Spinal cord (tissue), 10 donors: ENCODE measurements around the gene VCAM1. TPM values are rescaled to one million over a fixed set of nuclear protein-coding genes. Genes with fewer than 3 reads are reported as not detected.
"Not testable (repeated sequence)": the region's sequence is repeated elsewhere in the genome, so short reads cannot be mapped to it uniquely, and the experiment has no call there.

ENCODE experiments used
- DNase-seq, 6 donors: peaks; one replicate each; pipeline versions ENCODE4 v3.0.0 to v3.0.0-alpha.2; 2013 to 2015; ENCODE audit warnings: low spot score in 6 of 6, low read depth in 4 of 6
- H3K27ac ChIP-seq: one replicate; pipeline ENCODE4 v1.5.1; 2013; ENCODE audit warnings: low read depth, low read length, control low read depth
- H3K27me3 ChIP-seq: one replicate; pipeline ENCODE4 v1.6.1; 2013; ENCODE audit warnings: low read length; ENCODE audit not compliant: control insufficient read depth, insufficient read depth
- H3K36me3 ChIP-seq: one replicate; pipeline ENCODE4 v1.6.1; 2013; ENCODE audit warnings: low read length; ENCODE audit not compliant: control insufficient read depth, insufficient read depth
- H3K4me1 ChIP-seq: one replicate; pipeline ENCODE4 v1.6.1; 2013; ENCODE audit warnings: low read length; ENCODE audit not compliant: control insufficient read depth, insufficient read depth
- H3K4me3 ChIP-seq: one replicate; pipeline ENCODE4 v1.5.1; 2013; ENCODE audit warnings: low read depth, low read length, control low read depth
- H3K9me3 ChIP-seq: one replicate; pipeline ENCODE4 v1.6.1; 2013; ENCODE audit warnings: low read length; ENCODE audit not compliant: control insufficient read depth, insufficient read depth
- WGBS: methylation state at CpG from one replicate; pipeline ENCODE4 v1.1.5; 2013; ENCODE audit warnings: missing lambda C conversion rate; ENCODE audit not compliant: insufficient coverage; 5-methylcytosine and 5-hydroxymethylcytosine counted together
- polyA plus RNA-seq, 2 donors: library from polyadenylated mRNA; unstranded; fragments of 120-200 nt; gene quantifications; one replicate each; pipeline ENCODE4 v1.2.1, GENCODE V29; 2013; ENCODE audit not compliant: insufficient read length in 2 of 2
- total RNA-seq, 2 donors: library from RNA; depleted of rRNA in 1 of 2; stranded (reverse); fragments of 120-200 nt in 1 of 2; fragments of >200 nt in 1 of 2; gene quantifications; one replicate each; pipeline versions ENCODE4 v1.2.3 to v1.2.4, GENCODE V29; 2013 to 2014
- donor health status: healthy.

The VCAM1 gene
- total and polyA plus RNA-seq, 4 donors, result 39.4 to 81.8 (median 70.6) TPM

- Histone ChIP-seq H3K9me3 (no peaks in the 10 kb centered on the region), H3K4me1 (no peaks in the 10 kb centered on the region), H3K27ac (no peak overlapping the region), H3K36me3 (no peaks in the 10 kb centered on the region), H3K4me3 (no peak overlapping the region), H3K27me3 (no peaks in the 10 kb centered on the region)
- DNase-seq, result no peak
Measured at GRCh38 chr1:100767176-100767890, 47.8 kb downstream of the VCAM1 start.

DNA sequence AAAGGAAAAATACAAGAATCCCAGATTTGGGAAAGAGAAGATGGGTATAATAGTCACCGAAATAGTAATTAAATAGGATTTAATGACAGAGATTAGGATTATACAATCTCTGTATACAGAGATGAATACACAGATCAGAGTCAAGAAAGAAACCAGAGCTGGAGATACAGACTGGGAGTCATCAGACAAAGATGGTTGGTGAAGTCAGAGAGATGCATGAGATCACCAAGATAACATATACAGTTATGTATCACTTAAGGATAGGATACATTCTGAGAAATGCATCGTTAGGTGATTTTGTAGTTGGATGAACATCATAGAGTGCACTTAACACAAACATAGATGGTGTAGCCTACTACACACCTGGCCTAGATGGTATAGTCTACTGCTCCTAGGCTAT lies 49.8 kb downstream of the VCAM1 start:
- no CpG with 5 or more reads among the region's 2 CpGs for WGBS
- H3K4me3 ChIP-seq, result no peak overlapping the region

DNA sequence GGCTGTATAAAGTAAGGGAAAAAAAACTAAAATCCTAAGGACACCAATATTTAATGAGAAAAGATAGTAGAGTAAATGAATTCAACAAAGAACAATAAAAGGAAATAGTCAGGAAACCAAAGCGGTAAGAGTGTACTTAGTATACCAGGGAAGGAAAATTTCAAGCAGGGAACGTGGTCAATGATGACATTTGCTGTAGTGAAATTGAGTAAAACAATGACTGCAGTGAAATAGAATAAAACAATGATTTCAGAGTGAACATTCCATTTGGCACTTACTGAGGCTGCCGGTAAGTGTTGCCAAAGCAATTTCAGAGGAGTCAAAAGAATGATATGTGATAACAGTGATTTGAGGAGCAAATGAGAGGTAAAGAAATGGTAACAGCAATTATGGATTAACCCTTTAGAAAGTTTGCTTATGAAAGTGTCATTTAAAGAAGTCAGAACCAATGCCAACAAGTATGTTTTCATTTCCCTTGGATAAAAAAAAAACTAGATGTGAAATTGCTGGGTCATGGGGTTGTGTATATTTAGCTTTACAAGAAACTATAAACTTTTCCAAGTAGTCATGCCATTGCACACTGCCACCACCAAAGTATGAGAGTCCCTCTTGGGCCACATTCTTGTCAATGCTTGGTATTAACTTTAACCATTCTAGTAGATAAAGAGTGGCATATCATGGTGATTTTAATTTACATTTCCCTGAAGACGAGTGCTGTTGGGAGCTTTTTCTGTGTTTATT lies 50.5 kb downstream of the VCAM1 start:
- no peaks in the 10 kb centered on the region for H3K27me3 ChIP-seq
- DNase-seq, result no peak
- 67% methylated on average over 3 of the region's 4 CpGs for WGBS
- H3K4me3 ChIP-seq, result no peak overlapping the region
- no peaks in the 10 kb centered on the region for H3K36me3 ChIP-seq
- H3K4me1 ChIP-seq, result no peaks in the 10 kb centered on the region
- H3K9me3 ChIP-seq, result no peaks in the 10 kb centered on the region
- no peak overlapping the region for H3K27ac ChIP-seq

More for the DNA sequence above, 49.8 kb downstream of the VCAM1 start:
- Histone ChIP-seq H3K9me3 (no peaks in the 10 kb centered on the region), H3K36me3 (no peaks in the 10 kb centered on the region), H3K27me3 (no peaks in the 10 kb centered on the region), H3K27ac (no peak overlapping the region), H3K4me1 (no peaks in the 10 kb centered on the region)
- no peak for DNase-seq

GRCh38 chr1:100773444-100773843 lies 53.9 kb downstream of the VCAM1 start:
- DNase-seq, result no peak
- H3K36me3 ChIP-seq, result no peaks in the 10 kb centered on the region
- H3K27me3 ChIP-seq, result no peaks in the 10 kb centered on the region
- no peaks in the 10 kb centered on the region for H3K4me1 ChIP-seq
- no peaks in the 10 kb centered on the region for H3K9me3 ChIP-seq
- 100% methylated on average over 2 of the region's 3 CpGs for WGBS
- H3K27ac ChIP-seq, result no peak overlapping the region
- no peak overlapping the region for H3K4me3 ChIP-seq

DNA sequence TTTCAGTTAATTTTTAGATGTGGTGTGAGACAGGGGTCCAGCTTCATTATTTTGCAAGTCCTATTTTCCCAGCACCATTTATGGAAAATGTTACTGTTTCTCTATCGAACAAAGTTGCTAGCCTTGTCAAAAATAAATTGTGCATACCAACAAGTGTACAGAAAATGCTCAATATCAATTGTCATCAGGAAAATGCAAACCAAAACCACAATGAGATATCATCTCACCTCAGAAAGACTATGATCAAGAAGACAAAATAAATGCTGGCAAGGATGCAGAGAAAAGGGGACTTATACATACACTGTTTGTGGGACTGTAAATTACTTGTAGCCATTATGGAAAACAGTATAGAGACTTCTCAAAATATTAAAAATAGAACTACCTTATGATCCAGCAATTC lies 54.8 kb downstream of the VCAM1 start:
- H3K27ac ChIP-seq, result no peak overlapping the region
- H3K36me3 ChIP-seq, result no peaks in the 10 kb centered on the region
- H3K9me3 ChIP-seq, result no peaks in the 10 kb centered on the region
- DNase-seq, result no peak
- 100% methylated on average over 1 of the region's 1 CpG for WGBS
- H3K4me1 ChIP-seq, result no peaks in the 10 kb centered on the region
- H3K27me3 ChIP-seq, result no peaks in the 10 kb centered on the region
- no peak overlapping the region for H3K4me3 ChIP-seq

DNA sequence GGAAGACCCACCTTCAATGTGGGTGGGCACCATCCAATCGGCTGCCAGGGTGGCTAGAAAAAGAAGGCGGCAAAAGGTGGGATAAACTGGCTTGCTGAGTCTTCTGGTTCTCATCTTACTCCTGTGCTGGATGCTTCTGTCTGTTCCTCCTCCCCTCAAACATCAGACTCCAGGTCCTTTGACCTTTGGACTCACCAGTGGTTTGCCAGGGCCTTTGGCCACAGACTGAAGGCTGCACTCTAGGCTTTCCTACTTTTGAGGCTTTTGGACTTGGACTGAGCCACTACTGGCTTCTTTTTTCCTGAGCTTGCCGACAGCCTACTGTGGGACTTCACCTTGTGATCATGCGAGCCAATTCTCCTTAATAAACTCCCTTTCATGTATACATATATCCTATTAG lies 55.9 kb downstream of the VCAM1 start:
- Histone ChIP-seq H3K27ac (no peak overlapping the region), H3K27me3 (no peaks in the 10 kb centered on the region), H3K36me3 (no peaks in the 10 kb centered on the region), H3K9me3 (no peaks in the 10 kb centered on the region), H3K4me1 (no peaks in the 10 kb centered on the region), H3K4me3 (no peak overlapping the region)
- 91% methylated on average over 3 of the region's 4 CpGs for WGBS
- DNase-seq, result no peak

- Histone ChIP-seq H3K4me3 (no peak overlapping the region), H3K9me3 (no peaks in the 10 kb centered on the region), H3K27ac (no peak overlapping the region), H3K4me1 (no peaks in the 10 kb centered on the region), H3K36me3 (no peaks in the 10 kb centered on the region), H3K27me3 (no peaks in the 10 kb centered on the region)
- DNase-seq, result no peak
Measured at GRCh38 chr1:100778748-100779147, 59.2 kb downstream of the VCAM1 start.

- Histone ChIP-seq H3K4me3 (no peak overlapping the region), H3K9me3 (no peaks in the 10 kb centered on the region), H3K36me3 (no peaks in the 10 kb centered on the region), H3K27ac (no peak overlapping the region), H3K4me1 (no peaks in the 10 kb centered on the region), H3K27me3 (no peaks in the 10 kb centered on the region)
- no peak for DNase-seq
Measured at GRCh38 chr1:100780814-100781213, 61.3 kb downstream of the VCAM1 start.

GRCh38 chr1:100781728-100782127 lies 62.2 kb downstream of the VCAM1 start:
- H3K4me1 ChIP-seq, H3K9me3 ChIP-seq, DNase-seq, H3K4me3 ChIP-seq, H3K27me3 ChIP-seq, H3K36me3 ChIP-seq, H3K27ac ChIP-seq: not testable (repeated sequence)
- 100% methylated on average over 1 of the region's 3 CpGs for WGBS

DNA sequence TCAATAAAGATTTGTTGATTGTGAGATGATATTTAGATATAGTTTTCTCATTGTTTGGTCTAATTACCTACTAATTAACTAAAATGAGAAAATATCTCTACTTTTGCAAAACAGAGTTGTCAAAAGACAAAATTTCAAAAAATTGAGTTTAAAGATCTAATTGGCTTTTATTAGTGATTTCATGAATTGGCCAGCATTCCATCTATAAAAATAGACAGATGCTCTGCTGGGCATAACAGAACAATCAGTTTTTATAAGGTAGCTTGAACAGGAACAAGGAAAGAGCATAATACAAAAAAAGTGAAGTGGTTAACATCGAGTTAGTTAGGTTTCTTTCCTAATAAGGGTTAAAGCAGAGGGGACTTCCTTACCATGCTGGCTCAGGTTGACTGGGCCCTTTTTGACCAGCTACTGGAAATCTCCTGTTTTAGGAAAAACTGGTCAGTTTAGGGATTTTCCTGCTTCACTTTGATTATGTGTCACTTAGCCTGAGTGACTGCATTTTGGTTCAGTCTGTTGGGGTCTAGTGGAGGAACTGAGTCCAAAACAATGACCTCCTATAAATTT lies 63.0 kb downstream of the VCAM1 start:
- DNase-seq, result no peak
- H3K27me3 ChIP-seq, result no peaks in the 10 kb centered on the region
- H3K27ac ChIP-seq, result no peak overlapping the region
- H3K36me3 ChIP-seq, result no peaks in the 10 kb centered on the region
- H3K4me1 ChIP-seq, result no peaks in the 10 kb centered on the region
- 100% methylated on average over 1 of the region's 1 CpG for WGBS
- H3K9me3 ChIP-seq, result no peaks in the 10 kb centered on the region
- H3K4me3 ChIP-seq, result no peak overlapping the region
